ENCODE data around the gene C1QTNF8. TPM values are rescaled to one million over a fixed set of nuclear protein-coding genes. Genes with fewer than 3 reads are reported as not detected.

C1QTNF8 gene
- polyA plus RNA-seq, 3 donors, result not detected

DNA sequence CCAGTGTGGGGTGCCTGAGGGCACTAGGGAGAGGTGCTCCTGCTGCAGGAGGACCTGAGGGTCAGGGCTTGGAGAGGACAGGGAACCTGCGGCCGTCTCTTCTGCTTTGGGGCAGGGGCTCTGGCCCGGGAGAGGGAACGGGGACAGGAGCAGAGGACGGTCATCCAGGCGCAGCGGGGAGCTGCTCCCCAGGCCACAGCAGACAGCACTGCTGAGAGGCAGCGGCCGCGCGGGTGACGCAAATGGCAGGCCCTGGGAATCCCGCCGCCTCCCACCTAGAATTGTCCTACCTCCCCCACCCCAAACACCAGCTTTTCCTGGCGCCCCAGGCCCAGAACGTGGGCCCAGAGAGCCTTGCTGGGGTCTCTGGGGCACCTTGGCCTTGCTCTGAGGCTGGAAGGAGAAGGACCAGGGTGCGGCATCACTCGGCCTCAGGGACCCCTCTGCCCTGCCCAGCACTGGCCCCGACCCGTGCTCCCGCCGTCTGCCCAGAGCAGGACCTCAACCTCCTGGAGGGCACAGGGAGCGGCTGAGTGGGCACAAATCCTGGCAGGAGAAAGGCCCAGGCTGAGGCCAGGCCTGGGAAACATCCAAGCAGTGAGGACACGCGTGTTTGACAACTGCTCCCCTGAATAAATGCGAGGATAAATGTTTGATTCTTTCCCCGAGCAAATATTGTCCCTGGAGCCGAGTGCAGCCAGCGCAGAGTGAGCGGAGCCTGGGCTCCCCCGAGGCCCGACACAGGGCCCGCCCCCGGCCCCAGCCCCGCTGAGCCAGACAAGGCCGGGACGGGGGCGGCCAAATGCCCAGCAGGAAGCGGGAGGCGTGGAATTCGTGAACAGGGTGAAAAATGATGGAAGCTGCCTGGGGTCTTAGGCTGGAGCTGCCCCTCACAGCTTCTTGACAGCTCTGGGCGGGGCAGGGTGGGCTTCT is 15.0 kb downstream of the C1QTNF8 start:
- no peak for DNase-seq (ENCODE audit: low read depth in 3 of 3, low spot score in 2 of 3)

DNA sequence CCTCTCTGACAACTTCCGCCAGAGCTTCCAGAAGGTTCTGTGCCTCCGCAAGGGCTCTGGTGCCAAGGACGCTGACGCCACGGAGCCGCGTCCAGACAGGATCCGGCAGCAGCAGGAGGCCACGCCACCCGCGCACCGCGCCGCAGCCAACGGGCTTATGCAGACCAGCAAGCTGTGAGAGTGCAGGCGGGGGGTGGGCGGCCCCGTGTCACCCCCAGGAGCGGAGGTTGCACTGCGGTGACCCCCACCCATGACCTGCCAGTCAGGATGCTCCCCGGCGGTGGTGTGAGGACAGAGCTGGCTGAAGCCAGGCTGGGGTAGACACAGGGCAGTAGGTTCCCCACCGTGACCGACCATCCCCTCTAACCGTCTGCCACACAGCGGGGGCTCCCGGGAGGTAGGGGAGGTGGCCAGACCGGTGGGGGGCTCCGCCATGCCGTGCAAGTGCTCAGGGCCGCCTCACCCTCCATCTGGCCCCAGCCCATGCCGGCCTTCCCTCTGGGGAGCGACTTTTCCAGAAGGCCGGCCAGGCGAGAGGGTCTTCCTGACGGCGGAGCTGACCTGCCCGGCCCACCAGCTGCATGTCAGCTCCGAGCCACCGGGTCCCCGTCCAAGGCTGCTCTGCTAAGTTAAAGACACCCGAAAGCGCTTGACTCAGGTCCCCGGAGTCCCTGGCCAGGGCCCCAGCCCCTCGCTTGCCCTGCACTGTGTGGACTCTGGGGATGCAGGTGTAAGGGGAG is 16.1 kb downstream of the C1QTNF8 start:
- no peak for DNase-seq (ENCODE audit: low read depth in 3 of 3, low spot score in 2 of 3)

DNA sequence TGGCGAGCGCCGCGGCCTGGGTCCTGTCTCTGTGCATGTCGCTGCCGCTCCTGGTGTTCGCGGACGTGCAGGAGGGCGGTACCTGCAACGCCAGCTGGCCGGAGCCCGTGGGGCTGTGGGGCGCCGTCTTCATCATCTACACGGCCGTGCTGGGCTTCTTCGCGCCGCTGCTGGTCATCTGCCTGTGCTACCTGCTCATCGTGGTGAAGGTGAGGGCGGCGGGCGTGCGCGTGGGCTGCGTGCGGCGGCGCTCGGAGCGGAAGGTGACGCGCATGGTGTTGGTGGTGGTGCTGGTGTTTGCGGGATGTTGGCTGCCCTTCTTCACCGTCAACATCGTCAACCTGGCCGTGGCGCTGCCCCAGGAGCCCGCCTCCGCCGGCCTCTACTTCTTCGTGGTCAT is 16.7 kb downstream of the C1QTNF8 start:
- no peak for DNase-seq (ENCODE audit: low read depth in 3 of 3, low spot score in 2 of 3)

DNA sequence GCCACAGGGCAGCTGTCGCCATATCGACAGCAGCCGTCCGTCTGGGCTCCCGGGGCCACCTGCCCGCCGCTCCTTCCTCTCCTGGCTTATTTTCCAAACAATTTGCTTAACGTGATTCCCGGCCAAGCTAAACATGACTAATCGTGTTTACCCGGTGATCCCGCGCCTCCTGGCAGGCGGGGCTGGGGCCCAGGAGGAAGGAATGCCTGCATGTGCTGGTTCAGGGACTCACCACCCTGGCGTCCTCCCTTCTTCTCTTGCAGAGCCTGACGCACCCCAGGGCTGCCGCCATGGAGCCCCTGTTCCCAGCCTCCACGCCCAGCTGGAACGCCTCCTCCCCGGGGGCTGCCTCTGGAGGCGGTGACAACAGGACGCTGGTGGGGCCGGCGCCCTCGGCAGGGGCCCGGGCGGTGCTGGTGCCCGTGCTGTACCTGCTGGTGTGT is 17.4 kb downstream of the C1QTNF8 start:
- no peak for DNase-seq (ENCODE audit: low read depth in 3 of 3, low spot score in 2 of 3)

DNA sequence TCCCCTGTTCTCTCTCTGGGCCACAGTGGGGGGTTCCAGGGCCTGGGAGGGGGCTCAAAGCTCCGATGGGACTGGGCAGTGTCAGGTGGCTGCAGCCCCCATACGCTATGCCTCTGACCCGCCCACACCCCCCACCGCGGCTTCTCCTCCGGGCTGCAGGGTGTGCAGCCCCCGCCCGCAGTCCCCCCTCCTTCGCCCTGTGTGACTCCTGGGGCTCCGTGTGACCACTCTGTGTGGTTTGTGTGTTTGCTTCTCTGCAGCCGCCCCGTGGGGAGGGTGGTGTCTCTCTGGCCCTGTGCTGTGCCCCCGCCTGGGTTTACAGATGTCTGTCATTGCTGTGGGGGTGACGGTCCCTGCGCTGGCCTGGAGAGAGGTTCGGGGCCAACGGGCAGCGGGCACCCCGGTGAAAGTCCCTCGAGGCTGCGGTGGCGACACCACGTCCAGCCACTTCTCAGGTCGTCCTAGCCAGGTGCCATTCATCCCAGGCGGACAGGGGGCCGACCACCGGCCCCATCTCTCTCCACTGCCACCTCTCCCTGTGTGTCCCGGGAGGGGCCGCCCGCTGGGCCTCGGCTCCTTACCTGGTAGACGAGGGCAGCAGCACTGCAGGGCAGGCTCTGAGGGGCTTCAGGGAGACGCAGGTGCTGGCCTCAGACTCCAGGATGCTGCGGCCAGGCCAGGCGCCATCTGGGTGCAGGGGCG is 18.0 kb downstream of the C1QTNF8 start:
- no peak for DNase-seq (ENCODE audit: low read depth in 3 of 3, low spot score in 2 of 3)

DNA sequence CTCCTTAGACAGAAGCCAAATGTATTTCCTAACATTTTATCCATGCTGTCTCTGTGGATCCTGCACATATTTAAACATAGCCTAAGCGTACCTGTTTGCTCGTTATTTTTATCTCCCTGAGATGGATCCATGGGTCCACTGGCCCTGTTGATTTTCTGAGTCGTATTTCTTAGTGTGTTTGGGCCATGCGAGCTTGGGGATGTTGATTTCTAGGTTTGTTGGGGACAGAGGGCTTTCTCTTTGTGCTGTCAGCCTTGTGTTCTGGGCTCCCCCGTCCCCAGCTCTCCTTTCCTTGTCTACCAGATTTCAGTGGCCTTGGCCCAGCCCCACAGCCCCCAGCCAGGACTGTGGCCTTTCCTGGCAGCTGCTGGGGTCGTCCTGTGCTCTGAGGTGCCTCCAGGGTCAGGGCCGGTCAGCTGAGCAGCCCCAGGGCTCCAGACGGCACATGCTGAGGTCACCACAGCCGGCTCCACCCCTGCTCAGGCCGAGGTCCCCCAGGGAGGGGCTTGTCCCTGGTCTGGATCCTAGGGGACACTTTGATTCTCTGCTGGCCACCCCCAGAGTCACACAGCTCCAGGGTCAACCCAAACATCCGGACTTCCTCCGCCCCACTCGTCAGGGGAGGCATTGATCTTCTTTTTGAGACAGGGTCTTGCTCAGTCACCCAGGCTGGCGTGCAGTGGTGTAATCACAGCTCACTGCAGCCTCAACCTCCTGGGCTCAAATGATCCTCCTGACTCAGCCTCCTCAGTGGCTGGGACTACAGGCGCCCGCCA is 19.1 kb downstream of the C1QTNF8 start:
- DNase-seq (ENCODE audit: low read depth in 3 of 3, low spot score in 2 of 3), result no peak

DNA sequence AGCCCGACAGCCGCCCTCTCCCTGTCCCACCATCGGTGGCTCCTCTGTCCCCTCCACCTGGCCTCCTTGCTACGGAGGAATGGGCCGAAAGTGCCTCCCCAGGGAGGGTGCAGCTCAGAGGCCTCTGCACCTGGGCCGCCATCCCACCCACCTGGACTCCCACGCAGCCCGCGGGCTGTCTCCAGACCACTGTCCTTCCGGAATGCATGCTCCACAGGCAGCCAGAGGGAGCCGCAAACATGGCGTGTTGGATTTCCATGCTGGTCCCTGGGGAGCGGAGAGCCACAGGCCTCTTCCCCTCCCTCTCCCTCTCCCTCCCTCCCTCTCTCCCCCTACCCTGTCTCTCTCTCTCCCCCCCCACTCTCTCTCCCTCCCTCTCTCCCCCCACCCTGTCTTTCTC is 20.5 kb downstream of the C1QTNF8 start:
- no peak for DNase-seq (ENCODE audit: low read depth in 3 of 3, low spot score in 2 of 3)

DNA sequence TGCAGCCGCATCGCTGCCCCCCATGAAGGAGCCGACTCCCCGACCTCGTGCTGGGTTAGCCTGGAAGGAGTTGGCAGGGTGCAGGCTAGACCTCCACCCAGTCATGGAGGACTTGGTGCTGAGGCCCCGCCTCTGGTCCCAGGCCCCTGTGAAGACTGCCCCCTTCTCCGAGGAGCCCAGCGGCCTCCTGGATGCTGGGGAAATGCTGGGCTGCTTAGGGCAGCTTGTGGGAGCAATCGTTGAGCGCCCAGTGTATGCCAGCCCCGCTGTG is 21.7 kb downstream of the C1QTNF8 start:
- no peak for DNase-seq (ENCODE audit: low read depth in 3 of 3, low spot score in 2 of 3)

DNA sequence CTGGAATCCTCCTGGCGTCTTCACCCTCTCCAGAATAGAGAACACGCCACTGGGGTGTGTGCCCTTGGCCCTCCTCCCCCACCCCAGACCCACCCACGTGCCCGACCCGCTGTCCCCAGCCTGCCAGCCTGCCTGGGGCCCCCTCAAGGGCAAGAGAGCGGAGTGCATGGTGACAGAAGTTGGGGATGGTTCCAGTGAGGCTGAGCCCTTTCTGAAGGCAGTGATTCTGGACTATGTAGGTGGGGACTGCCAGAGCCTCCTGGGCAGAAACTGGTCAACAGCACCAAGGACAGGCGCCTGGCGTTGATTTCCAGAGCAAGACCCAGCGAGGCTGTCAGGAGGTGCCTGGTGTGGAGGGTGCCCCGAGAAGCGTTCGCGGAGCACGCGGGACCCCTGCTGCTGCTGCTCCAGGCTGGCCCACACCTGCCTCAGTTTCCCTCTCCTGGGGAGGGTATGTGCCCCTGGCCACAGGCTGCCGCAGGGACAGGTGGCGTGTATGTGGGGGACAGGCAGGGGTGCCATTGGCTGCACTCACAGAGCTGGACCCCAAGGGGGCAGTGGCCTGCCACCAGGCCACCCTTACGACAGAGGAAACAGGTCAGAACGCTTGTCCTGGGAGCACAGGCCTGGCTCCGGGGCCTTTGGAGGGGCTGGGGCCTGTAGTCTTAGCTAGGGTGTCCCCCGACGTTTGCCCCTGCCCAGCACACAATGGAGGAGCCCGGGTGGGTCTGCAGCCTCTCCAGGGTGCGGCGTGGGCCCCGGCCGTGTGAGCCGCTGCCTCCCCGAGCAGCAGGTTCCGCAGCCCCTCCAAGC is 22.3 kb downstream of the C1QTNF8 start:
- no peak for DNase-seq (ENCODE audit: low read depth in 3 of 3, low spot score in 2 of 3)

DNA sequence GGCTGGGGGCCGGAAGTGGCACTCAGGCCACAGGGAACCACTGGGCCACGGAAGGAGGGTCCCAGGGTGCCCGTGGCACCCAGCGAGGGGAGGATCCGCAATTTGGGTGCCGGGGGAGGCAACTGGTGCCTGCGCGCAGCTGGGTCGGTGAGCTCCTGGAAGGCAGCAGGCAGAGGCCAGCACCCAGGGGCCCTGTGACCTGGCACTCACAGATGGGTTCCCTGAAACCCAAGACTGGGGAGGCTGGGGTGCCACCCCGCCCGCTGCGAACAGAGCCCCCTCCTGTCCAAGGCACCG is 22.8 kb downstream of the C1QTNF8 start:
- DNase-seq (ENCODE audit: low read depth in 3 of 3, low spot score in 2 of 3), result no peak

DNA sequence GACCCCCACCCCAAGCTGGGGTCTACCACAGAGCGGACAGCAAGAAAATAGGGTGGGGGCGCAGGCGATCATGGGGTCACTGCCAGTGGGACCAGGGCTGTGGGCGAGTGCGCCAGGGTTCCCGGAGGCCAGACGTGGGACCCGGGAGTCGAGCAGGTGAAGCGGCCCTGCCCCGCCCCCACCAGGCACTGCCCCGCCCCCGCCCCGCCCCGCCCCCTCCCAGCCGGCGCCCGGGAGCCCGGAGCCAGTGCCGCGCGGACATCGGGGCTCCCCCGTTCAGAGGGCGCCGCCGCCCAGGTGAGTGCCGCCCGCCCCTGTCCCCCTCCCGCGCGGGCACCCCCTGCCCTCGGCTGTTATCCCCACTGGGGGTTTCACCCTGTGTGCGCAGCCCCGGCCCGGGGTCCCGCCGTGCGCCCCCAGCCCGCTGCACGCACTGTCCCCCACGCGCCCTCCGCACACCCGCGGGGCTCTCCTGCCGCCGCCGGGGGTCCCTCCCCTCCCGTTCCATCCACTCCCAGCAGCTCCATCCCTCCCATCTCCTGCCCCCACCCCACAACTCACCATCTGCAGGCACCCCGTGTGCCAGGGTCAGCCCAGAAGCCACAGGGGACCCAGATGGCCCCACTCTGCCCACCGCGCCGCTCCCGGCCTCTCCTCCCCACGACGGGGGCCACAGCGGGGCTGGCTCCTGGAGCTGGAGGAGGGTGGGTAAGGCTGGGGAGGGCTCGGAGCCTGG is 23.4 kb downstream of the C1QTNF8 start, which contains the start of gene SSTR5:
TSS of gene SSTR5 (plus strand) at position 222 of the 736 bp plus-strand sequence. CDS start 6,122 bp downstream, outside the sequence.
- DNase-seq (ENCODE audit: low read depth in 3 of 3, low spot score in 2 of 3), result no peak

DNA sequence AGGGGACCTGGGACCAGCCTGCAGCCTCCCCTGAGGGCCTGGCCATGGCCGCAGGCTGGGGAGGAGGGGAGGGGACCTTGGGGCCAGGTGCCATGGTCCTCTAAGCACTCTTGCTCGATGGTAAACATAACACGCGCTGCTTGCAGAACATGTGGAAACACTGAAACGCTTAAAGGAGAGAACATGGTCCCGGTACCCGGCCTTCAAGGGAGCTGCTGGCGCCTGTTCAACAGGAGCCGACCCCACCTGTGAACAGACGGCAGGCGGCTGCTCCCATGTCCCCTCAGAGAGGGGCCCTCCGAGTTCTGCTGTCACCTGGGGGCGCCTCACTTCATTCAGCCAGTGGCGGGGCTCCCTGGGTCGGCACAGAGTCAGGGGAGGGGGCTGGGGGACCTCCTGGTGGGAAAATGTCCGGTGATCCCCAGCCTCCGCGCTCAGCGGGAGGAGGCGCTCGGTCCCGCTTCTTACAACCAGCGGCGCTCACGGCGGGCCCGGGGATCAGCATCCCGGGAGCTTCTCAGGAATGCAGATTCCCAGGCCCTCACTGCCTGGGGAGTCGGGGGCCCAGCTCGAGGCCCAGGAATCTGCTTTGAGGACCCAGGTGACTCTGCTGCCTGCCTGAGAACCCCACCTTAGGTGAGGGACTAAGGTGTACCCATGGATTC is 24.4 kb downstream of the C1QTNF8 start:
- no peak for DNase-seq (ENCODE audit: low read depth in 3 of 3, low spot score in 2 of 3)

DNA sequence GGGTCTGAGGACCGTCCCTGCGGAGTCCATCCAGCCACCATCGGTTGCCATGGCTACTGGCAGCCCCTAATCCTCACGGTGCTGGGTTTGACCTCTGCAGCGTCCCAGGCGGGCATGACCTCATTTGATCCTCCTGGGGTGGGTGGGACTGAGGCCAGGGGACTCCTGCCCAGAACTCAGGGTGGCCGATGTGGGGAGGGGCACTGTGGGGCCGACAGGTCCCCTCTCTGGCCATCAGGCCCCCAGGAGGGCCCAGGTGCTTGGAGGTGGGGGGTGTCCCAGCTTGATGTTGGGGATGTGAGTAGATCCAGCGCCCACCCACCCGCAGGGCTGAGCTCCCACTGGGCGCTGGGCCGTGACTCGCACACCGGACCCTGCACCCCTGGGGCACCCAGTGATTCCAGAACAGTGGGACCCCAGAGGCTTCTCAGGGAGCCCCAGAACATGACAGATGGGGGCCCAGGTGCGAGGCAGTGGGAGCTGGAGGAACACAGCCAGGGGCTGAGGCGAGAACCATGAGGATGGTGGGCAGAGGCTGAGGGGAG is 25.1 kb downstream of the C1QTNF8 start:
- no peak for DNase-seq (ENCODE audit: low read depth in 3 of 3, low spot score in 2 of 3)

DNA sequence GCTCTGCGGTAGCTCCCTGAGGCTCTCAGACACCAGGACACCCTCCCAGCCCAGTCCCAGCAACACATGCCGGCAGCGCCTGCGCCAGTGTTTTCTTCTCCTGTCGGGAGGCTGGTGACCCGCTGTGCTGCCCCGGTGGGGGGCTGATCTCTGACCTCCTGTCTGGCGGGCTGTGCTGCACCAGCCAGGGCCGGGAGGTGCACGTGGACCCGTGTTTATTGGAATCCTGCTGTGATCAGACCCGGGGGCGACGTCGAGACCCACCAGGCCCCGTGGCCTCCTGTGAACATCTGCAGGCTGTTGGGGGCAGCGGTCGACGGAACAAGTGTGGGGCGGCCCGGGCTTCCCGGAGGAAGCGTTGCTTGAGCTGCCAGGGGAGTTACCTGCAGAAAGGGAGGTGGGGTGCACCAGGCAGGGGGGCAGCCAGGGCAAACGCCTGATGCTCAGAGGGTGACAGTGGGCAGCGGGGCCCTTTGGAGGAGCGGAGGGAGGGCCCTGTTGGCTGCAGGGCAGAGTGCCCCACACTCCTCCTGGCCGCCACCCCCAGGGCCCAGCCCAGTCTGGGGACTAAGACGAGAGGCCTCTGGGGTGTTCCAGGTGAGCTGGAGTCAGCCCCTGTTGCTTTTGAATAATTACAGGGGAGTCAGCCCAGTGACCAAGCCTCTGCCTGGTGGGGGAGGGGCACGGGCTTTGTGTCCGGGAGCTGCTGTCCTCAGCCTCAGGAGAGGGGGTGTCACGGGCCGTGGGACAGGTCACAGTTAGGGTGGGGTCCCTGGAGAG is 25.8 kb downstream of the C1QTNF8 start:
- no peak for DNase-seq (ENCODE audit: low read depth in 3 of 3, low spot score in 2 of 3)

DNA sequence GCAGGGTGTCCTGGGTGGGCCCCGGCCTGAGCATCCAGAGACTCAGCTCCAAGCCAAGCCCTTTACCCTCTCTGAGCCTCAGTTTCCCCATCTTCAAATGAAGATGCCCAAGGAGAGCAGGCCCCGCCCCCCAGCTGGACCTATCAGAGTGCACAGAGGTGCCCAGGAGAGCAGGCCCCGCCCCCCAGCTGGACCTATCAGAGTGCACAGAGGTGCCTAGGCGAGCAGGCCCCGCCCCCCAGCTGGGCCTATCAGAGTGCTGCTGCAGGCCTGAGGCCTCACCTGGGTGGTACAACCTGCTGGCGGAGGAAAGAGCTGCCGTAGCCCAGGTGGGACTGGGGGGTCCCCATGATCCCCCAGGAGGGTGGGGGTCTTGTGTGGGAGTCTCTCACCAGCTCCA is 26.9 kb downstream of the C1QTNF8 start:
- DNase-seq (ENCODE audit: low read depth in 3 of 3, low spot score in 2 of 3), result no peak

DNA sequence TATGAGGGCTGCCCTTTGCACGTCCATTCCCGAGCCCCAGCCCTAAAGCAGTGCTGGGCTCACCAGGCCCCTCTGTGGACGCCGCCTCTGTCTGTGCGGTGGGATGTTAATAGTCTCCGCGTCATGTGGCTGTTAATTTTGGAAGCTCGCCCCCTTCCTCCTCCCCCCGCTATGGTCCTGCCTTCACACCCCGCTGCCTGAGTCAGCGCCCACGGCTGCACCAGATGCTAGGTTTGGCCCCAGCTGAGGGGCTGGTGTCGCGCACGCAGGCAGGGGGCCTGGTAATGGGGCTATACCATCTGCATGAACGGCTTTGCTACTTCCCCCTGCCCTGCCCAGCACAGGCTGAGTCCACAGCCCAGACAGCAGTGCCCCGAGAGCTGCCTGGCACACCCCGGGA is 27.6 kb downstream of the C1QTNF8 start:
- no peak for DNase-seq (ENCODE audit: low read depth in 3 of 3, low spot score in 2 of 3)

DNA sequence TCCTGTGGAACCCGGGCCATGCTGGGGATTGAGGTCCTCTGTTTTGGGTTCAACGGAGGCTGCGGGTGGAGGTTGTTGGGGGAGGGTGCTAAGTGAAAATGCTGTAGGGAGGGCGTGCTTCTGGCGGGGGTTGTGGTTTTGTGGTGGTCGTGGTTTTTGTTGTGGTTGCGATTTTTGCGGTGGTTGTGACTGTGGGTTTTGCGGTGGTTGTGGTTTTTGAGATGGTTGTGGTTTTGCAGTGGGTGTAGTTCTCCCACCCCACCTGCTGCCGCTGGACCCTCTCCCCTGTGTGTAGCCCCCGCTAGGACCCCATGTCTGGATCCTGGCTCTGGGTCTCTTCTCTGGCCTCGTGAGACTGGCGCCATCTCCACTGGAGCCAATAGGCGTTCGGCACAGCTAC is 28.4 kb downstream of the C1QTNF8 start:
- DNase-seq (ENCODE audit: low read depth in 3 of 3, low spot score in 2 of 3), result no peak
